Right ventricle myocardium superior (tissue), 1 donor: ENCODE measurements around the gene SYCE3. TPM values are rescaled to one million over a fixed set of nuclear protein-coding genes. Genes with fewer than 3 reads are reported as not detected.
A peak's percentile ranks its signal among the peaks of the same experiment; 100 is the strongest.
"Not testable (repeated sequence)": the region's sequence is repeated elsewhere in the genome, so short reads cannot be mapped to it uniquely, and the experiment has no call there.

Source experiments
- ATAC-seq: fragments of 200-7000 bp; cut with Tn5 transposase; one replicate; pipeline ENCODE4 v1.9.1; 2020; ENCODE audit warnings: mild to moderate bottlenecking; ENCODE audit not compliant: poor library complexity
- DNase-seq: peaks from one replicate; pipeline ENCODE4 v3.0.0-alpha.2; 2020
- intact Hi-C: fragments of 100-400 bp; cut with DNase I; formaldehyde crosslinking; loops from one replicate; pipeline ENCODE4 v1.11.2; 2022
- total RNA-seq: library from RNA; stranded (reverse); fragmentation: NEBNext Ultra II Directional; extraction: Animal tissue kit (Norgen Biotek cat#: 25700); gene quantifications from one replicate; pipeline ENCODE4 v1.2.1, GENCODE V29; 2021
- donor health status: DM: no; HTN: yes; CAD: no; lungs with severe emphysema.

SYCE3 gene
- total RNA-seq, 1 donor from 2014 or later, result not detected

GRCh38 chr22:50526834-50527801 is 35.6 kb downstream of the SYCE3 start:
- DNase-seq (peak; percentile 78), ATAC-seq (peak; percentile 2)
- intact Hi-C loops, result no loop called here

GRCh38 chr22:50526108-50526833 is 36.4 kb downstream of the SYCE3 start:
- DNase-seq (peak; percentile 91), ATAC-seq (peak; percentile 30)
- intact Hi-C loops, result no loop called here

GRCh38 chr22:50525858-50526107 is 36.9 kb downstream of the SYCE3 start:
- intact Hi-C loops, result no loop called here
- no peak for DNase-seq
- ATAC-seq, result peak; percentile 14

- intact Hi-C loops, result no loop called here
- ATAC-seq (peak; percentile 78), DNase-seq (peak; percentile 98)
Measured at GRCh38 chr22:50525104-50525857, 37.4 kb downstream of the SYCE3 start, which contains the start of gene SCO2. Gene SCO2, minus strand, starts transcription at chr22:50525598. Its CDS starts 1,187 bp downstream, at chr22:50524411.

- intact Hi-C loops, result no loop called here
- no peak for DNase-seq
- ATAC-seq, result no peak
Measured at GRCh38 chr22:50524676-50525103, 38.0 kb downstream of the SYCE3 start.

- DNase-seq (no peak), ATAC-seq (no peak)
- intact Hi-C loops, result no loop called here
Measured at GRCh38 chr22:50523806-50524675, 38.7 kb downstream of the SYCE3 start.

GRCh38 chr22:50523458-50523805 is 39.3 kb downstream of the SYCE3 start:
- intact Hi-C loops, result no loop called here
- ATAC-seq (no peak), DNase-seq (no peak)

GRCh38 chr22:50522806-50523438 is 39.8 kb downstream of the SYCE3 start:
- DNase-seq, result no peak

GRCh38 chr22:50522208-50522805 is 40.4 kb downstream of the SYCE3 start:
- DNase-seq (no peak), ATAC-seq (no peak)
- intact Hi-C loops, result no loop called here

More at GRCh38 chr22:50522806-50523438, 39.8 kb downstream of the SYCE3 start:
- no peak for ATAC-seq
- intact Hi-C loops, result no loop called here

GRCh38 chr22:50521710-50522109 is 41.0 kb downstream of the SYCE3 start:
- no peak for DNase-seq
- no peak for ATAC-seq
- intact Hi-C loops, result no loop called here

GRCh38 chr22:50520826-50521453 is 41.8 kb downstream of the SYCE3 start:
- intact Hi-C loops, result no loop called here
- no peak for DNase-seq
- no peak for ATAC-seq

GRCh38 chr22:50520184-50520583 is 42.5 kb downstream of the SYCE3 start:
- intact Hi-C loops, ATAC-seq: not testable (repeated sequence)

GRCh38 chr22:50519151-50519550 is 43.6 kb downstream of the SYCE3 start:
- no peak for DNase-seq
- intact Hi-C loops, result no loop called here

More at GRCh38 chr22:50520184-50520583, 42.5 kb downstream of the SYCE3 start:
- DNase-seq, result not testable (repeated sequence)

GRCh38 chr22:50518606-50519005 is 44.1 kb downstream of the SYCE3 start:
- intact Hi-C loops, result no loop called here
- DNase-seq, result no peak
- no peak for ATAC-seq

More at GRCh38 chr22:50519151-50519550, 43.6 kb downstream of the SYCE3 start:
- ATAC-seq, result no peak

- no peak for DNase-seq
Measured at GRCh38 chr22:50517495-50518260, 45.0 kb downstream of the SYCE3 start.

GRCh38 chr22:50516891-50517290 is 45.8 kb downstream of the SYCE3 start:
- intact Hi-C loops, result no loop called here
- ATAC-seq (no peak), DNase-seq (no peak)

More at GRCh38 chr22:50517495-50518260, 45.0 kb downstream of the SYCE3 start:
- intact Hi-C loops, result no loop called here
- ATAC-seq, result no peak
